Lower leg skin (tissue), 3 donors: ENCODE results near the gene CR1L.
"Not testable (repeated sequence)": the region's sequence is repeated elsewhere in the genome, so short reads cannot be mapped to it uniquely, and the experiment has no call there.

Source experiments
- CTCF ChIP-seq, 3 donors: fragments of 450-650 bp; IDR thresholded peaks; one replicate each; pipeline ENCODE4 v1.5.1; 2016; ENCODE audit warnings: antibody characterized with exemption in 3 of 3, mild to moderate bottlenecking in 3 of 3, moderate library complexity in 2 of 3
- POLR2A ChIP-seq, 2 donors: fragments of 450-650 bp; IDR thresholded peaks; one replicate each; pipeline ENCODE4 v1.6.1; 2016 to 2017; ENCODE audit warnings: antibody characterized with exemption in 2 of 2, mild to moderate bottlenecking in 1 of 2, moderate library complexity in 1 of 2

DNA sequence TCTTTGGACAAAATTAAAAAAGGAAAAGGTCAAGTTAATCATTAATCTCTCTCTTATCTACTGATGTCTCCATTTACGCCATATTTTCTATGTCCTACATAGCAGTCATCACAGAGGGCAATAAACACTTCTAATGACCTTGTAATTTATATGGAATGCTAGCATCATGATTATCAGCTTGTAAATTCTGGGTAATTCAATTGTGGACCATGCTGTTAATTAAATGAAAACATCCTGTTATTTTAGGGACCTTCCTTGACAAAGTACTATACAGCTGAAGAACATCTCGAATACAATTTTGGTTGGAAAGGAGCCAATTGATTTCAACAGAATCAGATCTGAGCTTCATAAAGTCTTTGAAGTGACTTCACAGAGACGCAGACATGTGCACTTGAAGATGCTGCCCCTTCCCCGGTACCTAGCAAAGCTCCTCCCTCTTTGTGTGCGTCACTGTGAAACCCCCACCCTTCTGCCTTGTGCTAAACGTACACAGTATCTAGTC lies 93.3 kb downstream of the CR1L start:
- TF ChIP-seq POLR2A, CTCF (IDR thresholded peaks at IDR 0.05): not testable (repeated sequence)
